ENCODE data around the gene PTPN13. TPM values are rescaled to one million over a fixed set of nuclear protein-coding genes. Genes with fewer than 3 reads are reported as not detected.

Gene PTPN13
- total RNA-seq, 1 donor from 2014 or later: 69.9 TPM

DNA sequence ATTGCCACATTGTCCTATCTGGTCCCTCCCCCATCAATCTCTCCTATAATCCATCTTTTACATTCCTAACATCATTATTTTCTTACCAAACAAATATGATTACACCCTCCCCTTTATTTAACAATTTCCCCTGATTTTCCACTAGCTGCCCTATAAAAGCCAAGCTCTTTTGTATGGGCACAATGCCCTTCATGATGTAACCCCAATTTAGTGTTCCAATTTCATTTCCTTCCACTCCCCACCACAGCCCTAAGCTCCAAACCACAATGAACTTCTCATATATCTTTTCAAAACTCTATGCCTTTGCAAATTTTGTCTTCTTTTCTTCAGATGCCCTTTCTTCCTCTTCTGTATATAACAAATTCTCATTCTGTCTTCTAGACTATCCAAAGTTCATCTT, 39.5 kb upstream of the PTPN13 start:
- TF ChIP-seq CTCF (IDR thresholded peaks at IDR 0.05): no peak
- Histone ChIP-seq H3K27me3 (no peaks in the 10 kb centered on the region), H3K36me3 (no peaks in the 10 kb centered on the region), H3K9me3 (no peaks in the 10 kb centered on the region), H3K4me3 (no peak overlapping the region), H3K4me1 (peaks cover 7% of the 10 kb centered on the region), H3K27ac (no peak overlapping the region)
- DNase-seq: no peak
- intact Hi-C loops (cut with DNase I): no loop called here
- peak; percentile 71 for ATAC-seq

GRCh38 chr4:86556791-86557415, 37.2 kb upstream of the PTPN13 start:
- Histone ChIP-seq H3K27ac (no peak overlapping the region), H3K9me3 (no peaks in the 10 kb centered on the region), H3K36me3 (no peaks in the 10 kb centered on the region), H3K4me1 (peaks cover 14% of the 10 kb centered on the region), H3K4me3 (no peak overlapping the region), H3K27me3 (no peaks in the 10 kb centered on the region)
- no peak for ATAC-seq
- intact Hi-C loops (cut with DNase I): no loop called here
- no peak for DNase-seq
- no peak for TF ChIP-seq CTCF (IDR thresholded peaks at IDR 0.05)

DNA sequence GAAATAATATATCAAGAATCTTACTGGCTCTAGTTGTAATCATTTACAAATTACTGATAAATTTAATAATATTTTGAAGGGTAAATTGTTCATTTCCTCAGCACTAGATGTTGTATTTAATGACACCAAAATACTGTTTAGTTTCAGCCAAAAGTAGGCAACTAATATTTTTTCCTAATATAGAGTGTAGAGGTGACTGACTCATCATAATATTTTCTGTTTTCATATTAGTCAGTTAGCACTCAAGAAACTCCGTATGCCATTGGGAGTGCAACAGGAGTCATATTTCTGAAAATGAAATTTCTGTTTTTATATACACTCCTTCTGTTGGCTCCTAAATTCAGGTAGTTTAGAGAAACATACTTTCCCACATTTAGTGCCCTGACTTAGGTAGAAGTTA, 36.6 kb upstream of the PTPN13 start:
- intact Hi-C loops (cut with DNase I): no loop called here
- Histone ChIP-seq H3K4me1 (peaks cover 14% of the 10 kb centered on the region), H3K4me3 (no peak overlapping the region), H3K27ac (no peak overlapping the region), H3K36me3 (no peaks in the 10 kb centered on the region), H3K9me3 (no peaks in the 10 kb centered on the region), H3K27me3 (no peaks in the 10 kb centered on the region)
- ATAC-seq (no peak), DNase-seq (no peak)
- no peak for TF ChIP-seq CTCF (IDR thresholded peaks at IDR 0.05)

DNA sequence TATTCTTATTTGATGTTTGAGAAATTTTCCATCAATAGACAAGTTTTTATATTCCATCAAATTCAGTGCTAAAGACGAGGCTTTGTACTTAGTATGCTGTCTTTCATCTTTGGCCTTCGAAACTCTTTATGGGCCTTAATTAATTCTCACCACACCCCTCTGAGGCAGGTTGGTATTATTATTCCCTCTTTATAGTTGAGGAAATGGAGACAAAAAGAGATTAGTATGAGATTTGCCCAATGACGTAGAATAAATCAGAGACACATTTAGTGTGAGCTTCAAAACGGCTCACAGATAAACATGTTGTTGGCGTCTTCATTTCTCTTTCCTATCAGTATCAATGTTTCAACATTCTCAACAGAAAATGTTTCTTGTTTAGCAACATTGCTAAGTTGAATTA, 35.9 kb upstream of the PTPN13 start:
- ATAC-seq: no peak
- TF ChIP-seq CTCF (IDR thresholded peaks at IDR 0.05): no peak

GRCh38 chr4:86558797-86559196, 35.3 kb upstream of the PTPN13 start:
- no peaks in the 10 kb centered on the region for H3K36me3 ChIP-seq
- ATAC-seq (no peak), DNase-seq (no peak)
- no peak overlapping the region for H3K4me3 ChIP-seq
- no peak overlapping the region for H3K27ac ChIP-seq
- no peaks in the 10 kb centered on the region for H3K27me3 ChIP-seq
- intact Hi-C loops (cut with DNase I): no loop called here
- no peak for TF ChIP-seq CTCF (IDR thresholded peaks at IDR 0.05)
- no peaks in the 10 kb centered on the region for H3K9me3 ChIP-seq
- peaks cover 14% of the 10 kb centered on the region for H3K4me1 ChIP-seq

More for the DNA sequence above, 35.9 kb upstream of the PTPN13 start:
- intact Hi-C loops (cut with DNase I): no loop called here
- Histone ChIP-seq H3K4me3 (no peak overlapping the region), H3K36me3 (no peaks in the 10 kb centered on the region), H3K4me1 (peaks cover 14% of the 10 kb centered on the region), H3K27ac (no peak overlapping the region), H3K27me3 (no peaks in the 10 kb centered on the region), H3K9me3 (no peaks in the 10 kb centered on the region)
- DNase-seq: no peak

GRCh38 chr4:86560447-86560846, 33.7 kb upstream of the PTPN13 start:
- H3K9me3 ChIP-seq: no peaks in the 10 kb centered on the region
- no peaks in the 10 kb centered on the region for H3K36me3 ChIP-seq
- intact Hi-C loops (cut with DNase I): no loop called here
- H3K4me3 ChIP-seq: no peak overlapping the region
- ATAC-seq (peak; percentile 56), DNase-seq (no peak)
- TF ChIP-seq CTCF (IDR thresholded peaks at IDR 0.05): no peak
- H3K27me3 ChIP-seq: no peaks in the 10 kb centered on the region
- H3K4me1 ChIP-seq: peaks cover 14% of the 10 kb centered on the region
- H3K27ac ChIP-seq: peak overlapping the region; percentile 32

Data from upper lobe of right lung (tissue), 1 donor.